HepG2 (cell line): ENCODE data around the gene RTCA. TPM values are rescaled to one million over a fixed set of nuclear protein-coding genes. Genes with fewer than 3 reads are reported as not detected.

ENCODE experiments used
- ELF4 ChIP-seq: sonication (generic); formaldehyde crosslinking; IDR thresholded peaks from 2 replicates; pipeline ENCODE4 v1.5.0; 2020; ENCODE audit warnings: missing genetic modification reagents, mild to moderate bottlenecking, moderate library complexity, borderline replicate concordance
- GTF3A ChIP-seq: sonication (generic); formaldehyde crosslinking; conservative IDR thresholded peaks from 2 replicates; pipeline ENCODE4 v1.4.0; 2020; ENCODE audit warnings: mild to moderate bottlenecking, missing genetic modification reagents
- KDM6A ChIP-seq: IDR thresholded peaks from 2 replicates; pipeline ENCODE4 v1.6.1; 2016; ENCODE audit warnings: low read depth
- KLF9 ChIP-seq: IDR thresholded peaks from 2 replicates; pipeline ENCODE4 v1.6.1; 2016; ENCODE audit warnings: low read depth
- KMT2B ChIP-seq: IDR thresholded peaks from 2 replicates; pipeline ENCODE4 v1.6.1; 2016; ENCODE audit warnings: missing genetic modification reagents, missing compliant biosample characterization
- MBD4 ChIP-seq: IDR thresholded peaks from 2 replicates; pipeline ENCODE4 v1.6.1; 2012; ENCODE audit warnings: low read length, inconsistent platforms, borderline replicate concordance
- MED8 ChIP-seq: sonication (generic); formaldehyde crosslinking; IDR thresholded peaks from 2 replicates; pipeline ENCODE4 v1.8.1; 2023; ENCODE audit warnings: mild to moderate bottlenecking, missing genetic modification reagents; ENCODE audit not compliant: insufficient replicate concordance
- POLR2G ChIP-seq: fragments of 200-400 bp; formaldehyde crosslinking; IDR thresholded peaks from 2 replicates; pipeline ENCODE4 v1.6.1; 2018; ENCODE audit warnings: mild to moderate bottlenecking, low read depth, low read length, moderate library complexity
- REST ChIP-seq, 2 experiments: IDR thresholded peaks; 2 replicates each; pipeline ENCODE4 v1.6.1; 2011 to 2012; ENCODE audit warnings: low read length in 2 of 2, borderline replicate concordance in 1 of 2, low read depth in 1 of 2, mild to moderate bottlenecking in 1 of 2, moderate library complexity in 1 of 2
- SRSF1 ChIP-seq: fragments of 200-400 bp; formaldehyde crosslinking; optimal IDR thresholded peaks from 2 replicates; pipeline ENCODE3; 2017; ENCODE audit warnings: mild to moderate bottlenecking, low read depth, low read length, moderate library complexity
- SRY ChIP-seq: sonication (generic); formaldehyde crosslinking; IDR thresholded peaks from 2 replicates; pipeline ENCODE4 v1.8.0; 2022; ENCODE audit warnings: mild to moderate bottlenecking, missing genetic modification reagents
- SYNCRIP ChIP-seq: fragments of 200-400 bp; formaldehyde crosslinking; IDR thresholded peaks from 2 replicates; pipeline ENCODE4 v1.6.1; 2018; ENCODE audit warnings: mild to moderate bottlenecking, low read depth, low read length; ENCODE audit not compliant: insufficient read depth
- TOPORS ChIP-seq: sonication (generic); formaldehyde crosslinking; IDR thresholded peaks from 2 replicates; pipeline ENCODE4 v1.8.0; 2023; ENCODE audit warnings: mild to moderate bottlenecking, missing genetic modification reagents
- ZFAT ChIP-seq: sonication (generic); formaldehyde crosslinking; conservative IDR thresholded peaks from 2 replicates; pipeline ENCODE4 v1.8.1; 2023; ENCODE audit warnings: missing genetic modification reagents, inconsistent platforms
- ZNF33B ChIP-seq: sonication (generic); formaldehyde crosslinking; IDR thresholded peaks from 2 replicates; pipeline ENCODE4 v1.5.1; 2020; ENCODE audit warnings: mild to moderate bottlenecking, missing genetic modification reagents
- ZNF577 ChIP-seq: sonication (generic); formaldehyde crosslinking; IDR thresholded peaks from 2 replicates; pipeline ENCODE4 v1.4.0; 2020; ENCODE audit warnings: mild to moderate bottlenecking, low read depth, missing genetic modification reagents, borderline replicate concordance
- ZNF678 ChIP-seq: sonication (generic); formaldehyde crosslinking; IDR thresholded peaks from 2 replicates; pipeline ENCODE4 v1.4.0; 2020; ENCODE audit warnings: mild to moderate bottlenecking, missing genetic modification reagents
- ZSCAN21 ChIP-seq: sonication (generic); formaldehyde crosslinking; IDR thresholded peaks from 2 replicates; pipeline ENCODE4 v1.8.0; 2022; ENCODE audit warnings: mild to moderate bottlenecking, missing genetic modification reagents, moderate library complexity, borderline replicate concordance
- polyA plus RNA-seq, 8 experiments: library from polyadenylated mRNA; depleted of rRNA in 3 of 8; stranded (reverse) in 7 of 8; unstranded in 1 of 8; fragments of >200 nt; fragmentation: Illumina TruSeq in 4 of 8; extraction: Trizol in 4 of 8; gene quantifications; 2 replicates each; pipeline versions ENCODE4 v1.2.1 to v1.2.3, GENCODE V29; 2011 to 2016; ENCODE audit warnings: low read depth in 4 of 8, missing spikeins in 1 of 8, mixed read lengths in 1 of 8; ENCODE audit not compliant: insufficient read depth in 1 of 8
- total RNA-seq, 5 experiments: library from RNA; depleted of rRNA; stranded (reverse); fragments of >200 nt; fragmentation: Illumina TruSeq; extraction: Trizol; gene quantifications; 2 replicates each; pipeline ENCODE4 v1.2.3, GENCODE V29; 2016; ENCODE audit warnings: low read depth in 1 of 5
- TF ChIP-seq, protein P1 (sequence below): sonication (generic); formaldehyde crosslinking; IDR thresholded peaks from 2 replicates; pipeline ENCODE4 v1.5.0; 2020; ENCODE audit warnings: mild to moderate bottlenecking, missing genetic modification reagents, moderate library complexity
- TF ChIP-seq, protein P2 (sequence below), 2 experiments: sonication (generic) in 1 of 2; formaldehyde crosslinking in 1 of 2; IDR thresholded peaks; 2 replicates each; pipeline versions ENCODE4 v1.4.0 to v1.6.1; 2016 to 2020; ENCODE audit warnings: borderline replicate concordance in 1 of 2, low read depth in 1 of 2, mild to moderate bottlenecking in 1 of 2, missing genetic modification reagents in 1 of 2

RTCA gene
- total and polyA plus RNA-seq, 2 of the 13 experiments (the other 11 are each of a cell fraction or from before 2014, with no cell fraction given), result 22.7 to 31.0 TPM

DNA sequence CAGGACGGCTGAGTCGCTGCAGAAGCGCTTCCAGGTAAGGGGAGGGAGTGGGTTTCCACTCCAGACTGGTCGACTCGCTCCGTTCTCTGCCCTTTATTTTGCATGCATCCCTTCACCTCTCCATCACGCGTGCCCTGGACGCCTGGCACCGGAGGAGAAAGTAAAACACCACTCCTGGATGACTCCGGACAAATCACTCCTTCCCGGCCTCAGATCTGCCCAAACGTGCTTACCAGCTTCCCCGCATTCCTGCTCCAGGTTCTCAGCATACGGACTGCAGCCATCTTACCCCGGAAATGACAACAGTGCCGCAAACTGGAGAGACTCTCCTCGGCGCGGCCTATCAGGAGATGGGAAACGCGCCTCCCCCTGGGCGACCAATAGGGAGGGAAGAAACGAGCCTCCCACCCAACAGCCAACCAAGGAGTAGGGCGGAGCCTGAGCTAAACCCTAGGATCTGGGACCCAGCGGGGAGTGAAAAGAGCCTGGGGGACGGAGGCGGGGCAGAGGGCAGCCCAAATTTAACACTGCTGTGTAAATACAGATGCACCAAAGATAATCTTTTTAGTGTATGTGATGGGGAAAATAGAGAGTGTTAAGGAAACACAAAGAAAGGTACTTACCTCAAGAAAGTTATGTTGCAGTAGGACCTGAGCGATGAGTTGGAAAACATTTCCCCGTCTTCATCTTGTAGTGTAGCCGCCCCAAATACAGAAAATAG is 16.3 kb upstream of the RTCA start, which contains the start of gene DBT (continued):
- peak; percentile 26 for TF ChIP-seq MED8 (CRISPR knock-in tag)
- TF ChIP-seq KDM6A (CRISPR knock-in tag), result no peak
- no peak for TF ChIP-seq GTF3A (CRISPR knock-in tag)
- TF ChIP-seq, protein P1, sequence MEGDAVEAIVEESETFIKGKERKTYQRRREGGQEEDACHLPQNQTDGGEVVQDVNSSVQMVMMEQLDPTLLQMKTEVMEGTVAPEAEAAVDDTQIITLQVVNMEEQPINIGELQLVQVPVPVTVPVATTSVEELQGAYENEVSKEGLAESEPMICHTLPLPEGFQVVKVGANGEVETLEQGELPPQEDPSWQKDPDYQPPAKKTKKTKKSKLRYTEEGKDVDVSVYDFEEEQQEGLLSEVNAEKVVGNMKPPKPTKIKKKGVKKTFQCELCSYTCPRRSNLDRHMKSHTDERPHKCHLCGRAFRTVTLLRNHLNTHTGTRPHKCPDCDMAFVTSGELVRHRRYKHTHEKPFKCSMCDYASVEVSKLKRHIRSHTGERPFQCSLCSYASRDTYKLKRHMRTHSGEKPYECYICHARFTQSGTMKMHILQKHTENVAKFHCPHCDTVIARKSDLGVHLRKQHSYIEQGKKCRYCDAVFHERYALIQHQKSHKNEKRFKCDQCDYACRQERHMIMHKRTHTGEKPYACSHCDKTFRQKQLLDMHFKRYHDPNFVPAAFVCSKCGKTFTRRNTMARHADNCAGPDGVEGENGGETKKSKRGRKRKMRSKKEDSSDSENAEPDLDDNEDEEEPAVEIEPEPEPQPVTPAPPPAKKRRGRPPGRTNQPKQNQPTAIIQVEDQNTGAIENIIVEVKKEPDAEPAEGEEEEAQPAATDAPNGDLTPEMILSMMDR, result no peak
- no peak for TF ChIP-seq SYNCRIP
- peak; percentile 98 for TF ChIP-seq POLR2G
- no peak for TF ChIP-seq REST (IDR thresholded peaks at IDR 0.05; ENCODE audit: borderline replicate concordance in 1 of 2, low read depth in 1 of 2, low read length in 2 of 2)
- TF ChIP-seq SRY (CRISPR knock-in tag), result no peak
- no peak for TF ChIP-seq ZNF678 (CRISPR knock-in tag)
- 0 out of 2 replicates have a peak, but pooled peaks have one; percentile 64 for TF ChIP-seq KLF9 (CRISPR knock-in tag)
- TF ChIP-seq ELF4, result no peak
- peak; percentile 86 for TF ChIP-seq KMT2B
- peak; percentile 79 for TF ChIP-seq SRSF1
- peak; percentile 38; the same call in 1 of the 2 replicates for TF ChIP-seq TOPORS (CRISPR knock-in tag)
- TF ChIP-seq ZSCAN21 (CRISPR knock-in tag), result peak; percentile 52; the same call in 1 of the 2 replicates
- 0 out of 2 replicates have a peak, but pooled peaks have one; percentile 47 for TF ChIP-seq ZNF33B (CRISPR knock-in tag)
- no peak for TF ChIP-seq ZNF577 (CRISPR knock-in tag)
- no peak for TF ChIP-seq MBD4
- TF ChIP-seq, protein P2, sequence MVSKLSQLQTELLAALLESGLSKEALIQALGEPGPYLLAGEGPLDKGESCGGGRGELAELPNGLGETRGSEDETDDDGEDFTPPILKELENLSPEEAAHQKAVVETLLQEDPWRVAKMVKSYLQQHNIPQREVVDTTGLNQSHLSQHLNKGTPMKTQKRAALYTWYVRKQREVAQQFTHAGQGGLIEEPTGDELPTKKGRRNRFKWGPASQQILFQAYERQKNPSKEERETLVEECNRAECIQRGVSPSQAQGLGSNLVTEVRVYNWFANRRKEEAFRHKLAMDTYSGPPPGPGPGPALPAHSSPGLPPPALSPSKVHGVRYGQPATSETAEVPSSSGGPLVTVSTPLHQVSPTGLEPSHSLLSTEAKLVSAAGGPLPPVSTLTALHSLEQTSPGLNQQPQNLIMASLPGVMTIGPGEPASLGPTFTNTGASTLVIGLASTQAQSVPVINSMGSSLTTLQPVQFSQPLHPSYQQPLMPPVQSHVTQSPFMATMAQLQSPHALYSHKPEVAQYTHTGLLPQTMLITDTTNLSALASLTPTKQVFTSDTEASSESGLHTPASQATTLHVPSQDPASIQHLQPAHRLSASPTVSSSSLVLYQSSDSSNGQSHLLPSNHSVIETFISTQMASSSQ (IDR thresholded peaks at IDR 0.05; ENCODE audit: low read depth), result no peak
- TF ChIP-seq, protein P2 (CRISPR knock-in tag; IDR thresholded peaks at IDR 0.05; ENCODE audit: borderline replicate concordance), result no peak; the same call in 1 of the 2 replicates
- no peak for TF ChIP-seq ZFAT (CRISPR knock-in tag)
